ENCODE results near the gene WDR18. TPM values are rescaled to one million over a fixed set of nuclear protein-coding genes. Genes with fewer than 3 reads are reported as not detected.
A peak's percentile ranks its signal among the peaks of the same experiment; 100 is the strongest.

Gene WDR18
- total and polyA plus RNA-seq, 2 of the 4 experiments (the other 2 are of a cell fraction), result 37.1 to 56.9 TPM

DNA sequence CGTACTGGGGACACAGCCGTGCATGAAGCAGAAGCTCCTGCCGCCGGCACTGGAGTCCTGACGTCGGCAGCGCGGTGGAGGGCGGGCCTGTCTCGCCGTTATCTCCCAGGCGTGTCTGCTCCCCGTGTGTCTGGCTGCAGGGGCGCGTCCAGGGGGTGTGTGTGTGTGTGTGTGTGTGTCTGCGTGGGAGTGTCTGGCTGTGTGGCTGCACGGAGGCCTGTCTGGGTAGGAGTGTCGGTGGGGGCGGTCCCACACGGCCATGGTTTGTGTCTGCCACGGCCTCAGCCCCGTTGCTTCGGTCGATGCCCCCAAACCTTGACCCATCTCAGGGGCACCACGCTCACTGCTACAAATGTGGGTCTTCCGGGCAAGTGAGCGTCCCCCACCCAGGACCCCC lies 40.0 kb upstream of the WDR18 start:
- dilution Hi-C loops (cut with HindIII; ENCODE audit: low sequenced_read_pairs, unreplicated experiment), result no loop called here
- H3K79me1 ChIP-seq (ENCODE audit: low read depth in 1 of 2, low read length in 2 of 2), result peaks cover 11 to 81% of the 10 kb centered on the region in 2 experiments
- ChIA-PET CTCF (no interaction called here), POLR2A (ENCODE audit: unreplicated experiment) (no interaction called here)
- H3K4me2 ChIP-seq (ENCODE audit: low read depth, low read length), result no peak overlapping the region
- no TSS peak for BruUV-seq (replicated peaks)
- H2BK20ac ChIP-seq (ENCODE audit: low read depth, low read length), result no peak overlapping the region
- in situ Hi-C loops (cut with MboI; ENCODE audit: low sequenced_read_pairs), result no loop called here
- WGBS, 2 experiments (ENCODE audit: extremely low coverage in 2 of 2, insufficient read length in 1 of 2), result 65% methylated on average over 18 of the region's 27 CpGs; no CpG with 5 or more reads in 1 of the 2 experiments
- H3K4me1 ChIP-seq (ENCODE audit: control insufficient read depth, insufficient read depth, low read length), result peaks cover 9% of the 10 kb centered on the region; the same call in 1 of the 2 replicates
- H3K9me1 ChIP-seq (ENCODE audit: insufficient read depth, low read length), result peaks cover 12% of the 10 kb centered on the region
- no peaks in the 10 kb centered on the region for H3K9me3 ChIP-seq (ENCODE audit: control insufficient read depth, insufficient read depth, low read length)
- H4K91ac ChIP-seq (ENCODE audit: insufficient read depth, low read depth, low read length), result no peak overlapping the region
- no peak overlapping the region for H3K18ac ChIP-seq (ENCODE audit: low read depth, low read length)
- no peak overlapping the region for H3K27ac ChIP-seq (ENCODE audit: insufficient read depth, low read length)
- H4K5ac ChIP-seq (ENCODE audit: low read depth, low read length), result no peak overlapping the region
- no peak overlapping the region for H3K4me3 ChIP-seq (ENCODE audit: insufficient read depth, low read depth, low read length)
- H3K9ac ChIP-seq (ENCODE audit: low read depth, low read length), result no peak overlapping the region
- H3K56ac ChIP-seq (ENCODE audit: extremely low read depth, insufficient read depth, low read length), result no peak overlapping the region
- peaks cover 91% of the 10 kb centered on the region for H4K20me1 ChIP-seq (ENCODE audit: insufficient read depth, low read length)
- ATAC-seq (ENCODE audit: low read depth), result no peak
- no peak overlapping the region for H2AFZ ChIP-seq (replicated peaks; ENCODE audit: low read length, poor library complexity)
- intact Hi-C loops (cut with micrococcal nuclease), result no loop called here
- H2AK5ac ChIP-seq (ENCODE audit: low read depth, low read length), result no peak overlapping the region
- H4K8ac ChIP-seq (ENCODE audit: low read depth in 2 of 2, low read length in 2 of 2), result no peak overlapping the region
- no peak overlapping the region for H3K23ac ChIP-seq (ENCODE audit: low read depth, low read length)
- H2BK120ac ChIP-seq (ENCODE audit: low read depth, low read length), result no peak overlapping the region
- no peak overlapping the region for H2BK15ac ChIP-seq (ENCODE audit: low read depth, low read length)
- H2AK9ac ChIP-seq (replicated peaks; ENCODE audit: low read depth, low read length, poor library complexity), result no peak overlapping the region
- no peak overlapping the region for H3K4ac ChIP-seq (ENCODE audit: low read depth, low read length)
- no peak for DNase-seq
- H3K14ac ChIP-seq (replicated peaks; ENCODE audit: low read depth, low read length), result no peak overlapping the region
- peaks cover 50% of the 10 kb centered on the region for H3K36me3 ChIP-seq (ENCODE audit: control insufficient read depth, insufficient read depth, low read length)
- H3K27me3 ChIP-seq (ENCODE audit: control insufficient read depth, insufficient read depth, low read length), result no peaks in the 10 kb centered on the region
- H2BK5ac ChIP-seq (ENCODE audit: low read depth, low read length, poor library complexity, severe bottlenecking), result peak overlapping the region; percentile 20
- no peak for TF ChIP-seq RAD21 (IDR thresholded peaks at IDR 0.05; ENCODE audit: low read length)
- TF ChIP-seq, protein P1, sequence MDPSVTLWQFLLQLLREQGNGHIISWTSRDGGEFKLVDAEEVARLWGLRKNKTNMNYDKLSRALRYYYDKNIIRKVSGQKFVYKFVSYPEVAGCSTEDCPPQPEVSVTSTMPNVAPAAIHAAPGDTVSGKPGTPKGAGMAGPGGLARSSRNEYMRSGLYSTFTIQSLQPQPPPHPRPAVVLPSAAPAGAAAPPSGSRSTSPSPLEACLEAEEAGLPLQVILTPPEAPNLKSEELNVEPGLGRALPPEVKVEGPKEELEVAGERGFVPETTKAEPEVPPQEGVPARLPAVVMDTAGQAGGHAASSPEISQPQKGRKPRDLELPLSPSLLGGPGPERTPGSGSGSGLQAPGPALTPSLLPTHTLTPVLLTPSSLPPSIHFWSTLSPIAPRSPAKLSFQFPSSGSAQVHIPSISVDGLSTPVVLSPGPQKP (IDR thresholded peaks at IDR 0.05; ENCODE audit: borderline replicate concordance, low read depth, low read length), result no peak
- no peak for TF ChIP-seq MAZ (IDR thresholded peaks at IDR 0.05; ENCODE audit: borderline replicate concordance, low read depth, low read length)
- TF ChIP-seq BHLHE40 (IDR thresholded peaks at IDR 0.05; ENCODE audit: low read depth, low read length), result no peak
